ENCODE measurements around the gene PRPF19. TPM values are rescaled to one million over a fixed set of nuclear protein-coding genes. Genes with fewer than 3 reads are reported as not detected.

Gene PRPF19
- total and polyA plus RNA-seq, 10 of the 15 experiments (the other 5 are each of a cell fraction or from before 2014, with no cell fraction given): 8.7 to 170 (median 61.3) TPM

DNA sequence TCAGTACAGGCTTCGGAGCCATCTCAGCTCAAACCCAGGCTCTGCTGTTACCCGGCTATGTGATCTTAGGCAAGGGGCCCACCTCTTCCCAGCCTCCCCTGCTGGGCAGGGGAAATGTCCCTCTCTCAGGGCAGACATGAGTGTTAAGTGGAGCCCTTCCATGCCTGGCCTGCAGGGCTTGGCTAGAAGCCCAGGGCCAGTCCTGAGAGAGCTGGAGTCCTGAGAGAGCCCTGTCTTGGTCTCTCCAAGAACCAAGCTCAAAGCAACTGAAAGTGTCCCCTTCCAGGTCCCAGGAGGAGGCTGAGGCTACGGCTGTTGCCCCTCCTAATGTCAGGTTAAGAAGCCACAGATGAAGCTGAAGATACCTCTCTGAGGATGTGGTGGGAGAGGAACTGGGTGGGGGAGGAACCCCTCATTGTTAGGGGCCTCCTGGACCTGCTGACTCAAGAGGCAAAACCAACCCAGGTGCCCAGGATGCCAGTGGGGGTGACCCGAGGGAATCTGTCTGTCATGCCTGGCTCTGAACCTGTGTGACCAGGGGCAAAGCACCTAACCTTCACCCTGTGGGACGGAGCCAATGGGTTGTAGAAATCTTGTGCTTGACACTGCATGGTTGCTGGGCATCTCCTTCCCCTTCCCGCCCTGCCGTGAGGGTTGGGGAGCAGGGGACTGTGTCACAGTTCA is 34.9 kb downstream of the PRPF19 start (continued):
- TF ChIP-seq, protein P1, sequence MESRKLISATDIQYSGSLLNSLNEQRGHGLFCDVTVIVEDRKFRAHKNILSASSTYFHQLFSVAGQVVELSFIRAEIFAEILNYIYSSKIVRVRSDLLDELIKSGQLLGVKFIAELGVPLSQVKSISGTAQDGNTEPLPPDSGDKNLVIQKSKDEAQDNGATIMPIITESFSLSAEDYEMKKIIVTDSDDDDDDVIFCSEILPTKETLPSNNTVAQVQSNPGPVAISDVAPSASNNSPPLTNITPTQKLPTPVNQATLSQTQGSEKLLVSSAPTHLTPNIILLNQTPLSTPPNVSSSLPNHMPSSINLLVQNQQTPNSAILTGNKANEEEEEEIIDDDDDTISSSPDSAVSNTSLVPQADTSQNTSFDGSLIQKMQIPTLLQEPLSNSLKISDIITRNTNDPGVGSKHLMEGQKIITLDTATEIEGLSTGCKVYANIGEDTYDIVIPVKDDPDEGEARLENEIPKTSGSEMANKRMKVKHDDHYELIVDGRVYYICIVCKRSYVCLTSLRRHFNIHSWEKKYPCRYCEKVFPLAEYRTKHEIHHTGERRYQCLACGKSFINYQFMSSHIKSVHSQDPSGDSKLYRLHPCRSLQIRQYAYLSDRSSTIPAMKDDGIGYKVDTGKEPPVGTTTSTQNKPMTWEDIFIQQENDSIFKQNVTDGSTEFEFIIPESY (IDR thresholded peaks at IDR 0.05): no peak
- TF ChIP-seq RAD21 (IDR thresholded peaks at IDR 0.05; ENCODE audit: insufficient read depth, low read depth, low read length) (no peak), NFYB (IDR thresholded peaks at IDR 0.05; ENCODE audit: insufficient read depth, low read depth, low read length) (no peak), YY1 (IDR thresholded peaks at IDR 0.05; ENCODE audit: low read depth, low read length) (no peak)

- RAD21 ChIA-PET (ENCODE audit: unreplicated experiment): interaction anchor here (1.0 kb wide), 1 partner anchor 40 kb away, joined by 3 read pairs; no protein-coding TSS in a partner anchor
- Histone ChIP-seq H3K36me3 (ENCODE audit: control insufficient read depth in 2 of 2, insufficient read depth in 2 of 2, low read length in 1 of 2) (no peaks in the 10 kb centered on the region; a peak in 2 of 4 replicates), H3K4me1 (ENCODE audit: control insufficient read depth, insufficient read depth, low read length) (no peaks in the 10 kb centered on the region), H4K20me1 (ENCODE audit: control insufficient read depth, insufficient read depth) (no peaks in the 10 kb centered on the region), H3K27ac (ENCODE audit: control insufficient read depth, insufficient read depth) (no peak overlapping the region), H2AFZ (ENCODE audit: control insufficient read depth, low read depth, low read length) (no peak overlapping the region), H3K4me2 (ENCODE audit: control insufficient read depth, insufficient read depth) (no peak overlapping the region), H3K27me3 (replicated peaks in 1 of 2; ENCODE audit: control insufficient read depth in 2 of 2, insufficient read depth in 2 of 2, low read length in 1 of 2) (no peaks in the 10 kb centered on the region), H3K79me2 (ENCODE audit: control insufficient read depth, insufficient read depth, low read length) (no peaks in the 10 kb centered on the region), H3K9me3 (replicated peaks; ENCODE audit: control insufficient read depth, insufficient read depth, low read length) (no peaks in the 10 kb centered on the region), H3K9ac (ENCODE audit: control insufficient read depth, insufficient read depth, low read length) (no peak overlapping the region), H3K4me3 (no peak overlapping the region)
- intact Hi-C loops (cut with micrococcal nuclease; ENCODE audit: unreplicated experiment): no loop called here
- in situ Hi-C loops (cut with MboI): no loop called here
- FAIRE-seq (no peak), ATAC-seq (no peak), DNase-seq (ENCODE audit: low read depth, low spot score) (no peak)
- CTCF ChIA-PET: interaction anchor here (0.6 to 1.0 kb wide), 3 partner anchors 14 to 1372 kb away, joined by 3 read pairs; no protein-coding TSS in a partner anchor
- TF ChIP-seq RAD21 (IDR thresholded peaks at IDR 0.05; ENCODE audit: insufficient read depth, low read depth, low read length) (no peak), FOXM1 (IDR thresholded peaks at IDR 0.05; ENCODE audit: low read depth, low read length) (no peak), ETV6 (conservative IDR thresholded peaks at IDR 0.05 in 1 of 2, IDR thresholded peaks at IDR 0.05 in 1 of 2; ENCODE audit: borderline replicate concordance in 1 of 2, low read depth in 1 of 2) (no peak), SREBF1 (IDR thresholded peaks at IDR 0.05; ENCODE audit: low read length) (no peak), POU2F2 (IDR thresholded peaks at IDR 0.05; ENCODE audit: borderline replicate concordance, low read depth, low read length) (no peak), ZNF274 (IDR thresholded peaks at IDR 0.05; ENCODE audit: insufficient read depth, insufficient read length) (no peak), ZNF384 (IDR thresholded peaks at IDR 0.05; ENCODE audit: borderline replicate concordance, low read depth, low read length) (no peak), TAF1 (IDR thresholded peaks at IDR 0.05; ENCODE audit: borderline replicate concordance, low read depth, low read length) (no peak), NR2C1 (IDR thresholded peaks at IDR 0.05) (no peak), FOXK2 (IDR thresholded peaks at IDR 0.05) (no peak), TCF3 (IDR thresholded peaks at IDR 0.05; ENCODE audit: borderline replicate concordance, insufficient read depth, low read depth, low read length) (no peak)
- POLR2A ChIA-PET: no interaction called here
- SMC1A ChIA-PET (ENCODE audit: uncharacterized antibody, unreplicated experiment): no interaction called here
- BruUV-seq (replicated peaks): no TSS peak
- WGBS (ENCODE audit: insufficient coverage, insufficient replicate concordance, low lambda C conversion rate, missing lambda C conversion rate): 43% methylated on average over 13 of the region's 13 CpGs
Measured at GRCh38 chr11:60870733-60871377, 35.5 kb downstream of the PRPF19 start.

Measured in GM12878 (cell line).